Astrocyte (in vitro differentiated cells and primary cell): ENCODE measurements around the gene SLC9A9. TPM values are rescaled to one million over a fixed set of nuclear protein-coding genes. Genes with fewer than 3 reads are reported as not detected.
A peak's percentile ranks its signal among the peaks of the same experiment; 100 is the strongest.

Source experiments
- DNase-seq: peaks from one replicate; pipeline ENCODE4 v3.0.0-alpha.2; 2010; ENCODE audit warnings: low read depth
- FAIRE-seq: peaks from 2 replicates; lab custom pipeline; 2011; peaks lifted over from hg19 to GRCh38; lab: Jason Lieb, UNC
- H2AFZ ChIP-seq: 2 replicates; pipeline ENCODE4 v1.6.0; 2012; ENCODE audit warnings: low read depth, low read length, inconsistent platforms
- H3K27ac ChIP-seq: 2 replicates; pipeline ENCODE4 v1.5.1; 2011; ENCODE audit warnings: low read depth, low read length, inconsistent platforms
- H3K27me3 ChIP-seq: 2 replicates; pipeline ENCODE4 v1.6.0; 2011; ENCODE audit warnings: low read length, inconsistent platforms; ENCODE audit not compliant: insufficient read depth
- H3K36me3 ChIP-seq: 2 replicates; pipeline ENCODE4 v1.5.1; 2011; ENCODE audit warnings: low read length, inconsistent platforms; ENCODE audit not compliant: insufficient read depth
- H3K4me1 ChIP-seq: 2 replicates; pipeline ENCODE4 v1.5.1; 2011; ENCODE audit warnings: low read length, inconsistent platforms; ENCODE audit not compliant: insufficient read depth
- H3K4me2 ChIP-seq: 2 replicates; pipeline ENCODE4 v1.6.0; 2012; ENCODE audit warnings: low read length, inconsistent platforms
- H3K4me3 ChIP-seq: 2 replicates; pipeline ENCODE4 v1.5.1; 2011; ENCODE audit warnings: low read depth, mild to moderate bottlenecking, low read length, inconsistent platforms; ENCODE audit not compliant: insufficient read depth
- H3K79me2 ChIP-seq: 2 replicates; pipeline ENCODE4 v1.6.0; 2012; ENCODE audit warnings: mild to moderate bottlenecking, low read length, inconsistent platforms; ENCODE audit not compliant: insufficient read depth
- H3K9ac ChIP-seq: 2 replicates; pipeline ENCODE4 v1.6.0; 2012; ENCODE audit warnings: mild to moderate bottlenecking, low read length, inconsistent platforms
- H3K9me3 ChIP-seq: 2 replicates; pipeline ENCODE4 v1.5.1; 2012; ENCODE audit warnings: low read depth, mild to moderate bottlenecking, low read length, inconsistent platforms; ENCODE audit not compliant: insufficient read depth
- H4K20me1 ChIP-seq: 2 replicates; pipeline ENCODE4 v1.6.0; 2012; ENCODE audit warnings: low read length, inconsistent platforms; ENCODE audit not compliant: insufficient read depth
- H3K27ac Mint-ChIP-seq: one replicate; pipeline ENCODE4 v1.8.0; 2021; ENCODE audit warnings: mild to moderate bottlenecking, mixed read lengths; ENCODE audit not compliant: unreplicated experiment
- H3K27me3 Mint-ChIP-seq: one replicate; pipeline ENCODE4 v1.8.0; 2021; ENCODE audit warnings: low read depth, mixed read lengths; ENCODE audit not compliant: unreplicated experiment
- H3K36me3 Mint-ChIP-seq: one replicate; pipeline ENCODE4 v1.8.0; 2021; ENCODE audit warnings: low read depth, mixed read lengths; ENCODE audit not compliant: unreplicated experiment
- H3K4me1 Mint-ChIP-seq: one replicate; pipeline ENCODE4 v1.8.0; 2021; ENCODE audit warnings: low read depth, mixed read lengths; ENCODE audit not compliant: unreplicated experiment
- H3K4me3 Mint-ChIP-seq: one replicate; pipeline ENCODE4 v1.8.0; 2021; ENCODE audit warnings: mild to moderate bottlenecking, moderate library complexity, mixed read lengths; ENCODE audit not compliant: unreplicated experiment
- H3K9me3 Mint-ChIP-seq: one replicate; pipeline ENCODE4 v1.8.0; 2021; ENCODE audit warnings: mild to moderate bottlenecking, mixed read lengths; ENCODE audit not compliant: unreplicated experiment
- EZH2 ChIP-seq: IDR thresholded peaks from 2 replicates; pipeline ENCODE4 v1.6.1; 2012; ENCODE audit warnings: mild to moderate bottlenecking, low read length, inconsistent platforms; ENCODE audit not compliant: insufficient read depth
- total RNA-seq: library from RNA; stranded (reverse); gene quantifications from 2 replicates; pipeline ENCODE4 v1.2.1, GENCODE V29; 2021
- TF ChIP-seq, protein P1 (sequence below): IDR thresholded peaks from 2 replicates; pipeline ENCODE4 v1.5.1; 2011; ENCODE audit warnings: low read depth, mild to moderate bottlenecking, inconsistent platforms, low read length, moderate library complexity; ENCODE audit not compliant: insufficient read depth

The SLC9A9 gene
- total RNA-seq, 1 donor from 2014 or later: 1.5 TPM

DNA sequence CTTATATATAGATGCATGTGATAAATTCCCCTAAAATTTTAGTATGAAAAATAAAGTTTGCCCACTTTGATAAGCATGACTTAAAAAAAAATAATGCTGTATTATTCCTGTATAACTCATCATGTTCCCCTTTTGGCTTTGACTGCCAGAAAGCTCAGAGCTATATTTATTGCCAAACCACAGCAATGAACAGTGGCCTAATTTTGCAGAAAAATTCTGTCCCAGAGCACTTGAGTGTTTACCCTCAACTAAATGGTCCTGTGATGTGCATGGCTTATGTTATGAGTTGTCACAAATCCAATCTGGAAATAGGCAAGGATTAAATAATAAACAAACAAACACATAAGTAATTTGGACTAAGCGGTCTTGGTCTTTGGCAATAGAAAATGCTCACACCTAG, 276.7 kb downstream of the SLC9A9 start:
- Histone ChIP-seq H3K4me3 (no peak overlapping the region), H3K27ac (no peak overlapping the region), H3K79me2 (no peaks in the 10 kb centered on the region), H4K20me1 (no peaks in the 10 kb centered on the region), H3K9ac (no peak overlapping the region), H3K4me1 (no peaks in the 10 kb centered on the region), H2AFZ (no peak overlapping the region), H3K27me3 (no peaks in the 10 kb centered on the region), H3K9me3 (no peaks in the 10 kb centered on the region), H3K36me3 (no peaks in the 10 kb centered on the region), H3K4me2 (no peak overlapping the region)
- TF ChIP-seq, protein P1, sequence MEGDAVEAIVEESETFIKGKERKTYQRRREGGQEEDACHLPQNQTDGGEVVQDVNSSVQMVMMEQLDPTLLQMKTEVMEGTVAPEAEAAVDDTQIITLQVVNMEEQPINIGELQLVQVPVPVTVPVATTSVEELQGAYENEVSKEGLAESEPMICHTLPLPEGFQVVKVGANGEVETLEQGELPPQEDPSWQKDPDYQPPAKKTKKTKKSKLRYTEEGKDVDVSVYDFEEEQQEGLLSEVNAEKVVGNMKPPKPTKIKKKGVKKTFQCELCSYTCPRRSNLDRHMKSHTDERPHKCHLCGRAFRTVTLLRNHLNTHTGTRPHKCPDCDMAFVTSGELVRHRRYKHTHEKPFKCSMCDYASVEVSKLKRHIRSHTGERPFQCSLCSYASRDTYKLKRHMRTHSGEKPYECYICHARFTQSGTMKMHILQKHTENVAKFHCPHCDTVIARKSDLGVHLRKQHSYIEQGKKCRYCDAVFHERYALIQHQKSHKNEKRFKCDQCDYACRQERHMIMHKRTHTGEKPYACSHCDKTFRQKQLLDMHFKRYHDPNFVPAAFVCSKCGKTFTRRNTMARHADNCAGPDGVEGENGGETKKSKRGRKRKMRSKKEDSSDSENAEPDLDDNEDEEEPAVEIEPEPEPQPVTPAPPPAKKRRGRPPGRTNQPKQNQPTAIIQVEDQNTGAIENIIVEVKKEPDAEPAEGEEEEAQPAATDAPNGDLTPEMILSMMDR: no peak
- TF ChIP-seq EZH2: no peak
- H3K9me3 Mint-ChIP-seq: peaks cover 1% of the 10 kb centered on the region
- FAIRE-seq: no peak
- no peaks in the 10 kb centered on the region for H3K4me1 Mint-ChIP-seq
- no peaks in the 10 kb centered on the region for H3K27me3 Mint-ChIP-seq
- no peak overlapping the region for H3K27ac Mint-ChIP-seq
- no peak overlapping the region for H3K4me3 Mint-ChIP-seq
- no peaks in the 10 kb centered on the region for H3K36me3 Mint-ChIP-seq
- DNase-seq: peak; percentile 53

GRCh38 chr3:143567823-143568222, 280.4 kb downstream of the SLC9A9 start:
- peak overlapping the region; percentile 29 for H2AFZ ChIP-seq
- no peaks in the 10 kb centered on the region for H4K20me1 ChIP-seq
- H3K27ac Mint-ChIP-seq: no peak overlapping the region
- H3K27ac ChIP-seq: no peak overlapping the region
- H3K9ac ChIP-seq: no peak overlapping the region
- no peaks in the 10 kb centered on the region for H3K4me1 ChIP-seq
- H3K9me3 ChIP-seq: no peaks in the 10 kb centered on the region
- no peaks in the 10 kb centered on the region for H3K79me2 ChIP-seq
- FAIRE-seq (no peak), DNase-seq (peak; percentile 14)
- no peaks in the 10 kb centered on the region for H3K27me3 Mint-ChIP-seq
- H3K4me2 ChIP-seq: no peak overlapping the region
- no peaks in the 10 kb centered on the region for H3K36me3 Mint-ChIP-seq
- H3K27me3 ChIP-seq: no peaks in the 10 kb centered on the region
- no peak overlapping the region for H3K4me3 ChIP-seq
- H3K4me3 Mint-ChIP-seq: no peak overlapping the region
- H3K9me3 Mint-ChIP-seq: peaks cover 1% of the 10 kb centered on the region
- no peaks in the 10 kb centered on the region for H3K36me3 ChIP-seq
- no peak for TF ChIP-seq EZH2
- TF ChIP-seq, protein P1: no peak
- H3K4me1 Mint-ChIP-seq: no peaks in the 10 kb centered on the region

- TF ChIP-seq, protein P1: no peak
- no peak for TF ChIP-seq EZH2
- H3K36me3 ChIP-seq: no peaks in the 10 kb centered on the region
- H3K36me3 Mint-ChIP-seq: no peaks in the 10 kb centered on the region
- H3K9me3 Mint-ChIP-seq: peaks cover 1% of the 10 kb centered on the region
- H3K9me3 ChIP-seq: no peaks in the 10 kb centered on the region
- H2AFZ ChIP-seq: no peak overlapping the region
- H3K4me3 Mint-ChIP-seq: no peak overlapping the region
- no peak overlapping the region for H3K4me3 ChIP-seq
- H3K27me3 Mint-ChIP-seq: no peaks in the 10 kb centered on the region
- H3K4me1 Mint-ChIP-seq: no peaks in the 10 kb centered on the region
- H3K4me1 ChIP-seq: no peaks in the 10 kb centered on the region
- FAIRE-seq: no peak
- H3K4me2 ChIP-seq: no peak overlapping the region
- DNase-seq: no peak
- no peaks in the 10 kb centered on the region for H4K20me1 ChIP-seq
- no peak overlapping the region for H3K27ac Mint-ChIP-seq
- no peak overlapping the region for H3K27ac ChIP-seq
- no peaks in the 10 kb centered on the region for H3K79me2 ChIP-seq
- no peaks in the 10 kb centered on the region for H3K27me3 ChIP-seq
- no peak overlapping the region for H3K9ac ChIP-seq
These were observed 282.3 kb downstream of the SLC9A9 start for GRCh38 chr3:143565951-143566350.
